HepG2 (cell line): ENCODE data around the gene C1orf115. TPM values are rescaled to one million over a fixed set of nuclear protein-coding genes. Genes with fewer than 3 reads are reported as not detected.
A peak's percentile ranks its signal among the peaks of the same experiment; 100 is the strongest.

ENCODE experiments used
- CEBPZ ChIP-seq: IDR thresholded peaks from 2 replicates; pipeline ENCODE4 v1.6.1; 2012; ENCODE audit warnings: low read length, improper control_type of control experiment
- CENPT ChIP-seq: sonication (generic); formaldehyde crosslinking; IDR thresholded peaks from 2 replicates; pipeline ENCODE4 v1.8.0; 2022; ENCODE audit warnings: low read depth, mild to moderate bottlenecking, moderate library complexity, missing genetic modification reagents
- CREBL2 ChIP-seq: sonication (generic); formaldehyde crosslinking; IDR thresholded peaks from 2 replicates; pipeline ENCODE4 v1.8.1; 2023; ENCODE audit warnings: missing genetic modification reagents, mild to moderate bottlenecking, borderline replicate concordance
- DNMT3B ChIP-seq: conservative IDR thresholded peaks from 2 replicates; pipeline ENCODE4 v1.6.1; 2016; ENCODE audit warnings: missing biosample characterization, control low read depth
- KLF15 ChIP-seq: sonication (generic); formaldehyde crosslinking; IDR thresholded peaks from 2 replicates; pipeline ENCODE4 v1.8.1; 2023; ENCODE audit warnings: borderline replicate concordance, mild to moderate bottlenecking, inconsistent platforms, missing genetic modification reagents, mixed read lengths
- KMT2A ChIP-seq: sonication (generic); formaldehyde crosslinking; IDR thresholded peaks from 2 replicates; pipeline ENCODE4 v1.4.0; 2020; ENCODE audit warnings: missing genetic modification reagents
- LRRFIP1 ChIP-seq: sonication (generic); formaldehyde crosslinking; conservative IDR thresholded peaks from 2 replicates; pipeline ENCODE4 v1.4.0; 2020; ENCODE audit warnings: missing genetic modification reagents
- PHF20 ChIP-seq: sonication (generic); formaldehyde crosslinking; IDR thresholded peaks from 2 replicates; pipeline ENCODE4 v1.5.0; 2020; ENCODE audit warnings: mild to moderate bottlenecking, missing genetic modification reagents
- SETDB1 ChIP-seq: sonication (generic); formaldehyde crosslinking; IDR thresholded peaks from 2 replicates; pipeline ENCODE4 v1.5.1; 2020; ENCODE audit warnings: missing genetic modification reagents, mild to moderate bottlenecking, borderline replicate concordance
- TCF12 ChIP-seq, 2 experiments: fragments of 450-650 bp in 1 of 2; sonication (generic) in 1 of 2; formaldehyde crosslinking in 1 of 2; IDR thresholded peaks; 2 replicates each; pipeline versions ENCODE4 v1.6.1 to v1.8.0; 2017 to 2022; ENCODE audit warnings: antibody characterized with exemption in 1 of 2, mild to moderate bottlenecking in 1 of 2, missing genetic modification reagents in 1 of 2, moderate library complexity in 1 of 2
- ZNF326 ChIP-seq: sonication (generic); formaldehyde crosslinking; IDR thresholded peaks from 2 replicates; pipeline ENCODE4 v1.4.0; 2020; ENCODE audit warnings: missing genetic modification reagents, borderline replicate concordance
- ZNF574 ChIP-seq: sonication (generic); formaldehyde crosslinking; IDR thresholded peaks from 2 replicates; pipeline ENCODE4 v1.4.0; 2020; ENCODE audit warnings: missing genetic modification reagents
- polyA plus RNA-seq, 8 experiments: library from polyadenylated mRNA; depleted of rRNA in 3 of 8; stranded (reverse) in 7 of 8; unstranded in 1 of 8; fragments of >200 nt; fragmentation: Illumina TruSeq in 4 of 8; extraction: Trizol in 4 of 8; gene quantifications; 2 replicates each; pipeline versions ENCODE4 v1.2.1 to v1.2.3, GENCODE V29; 2011 to 2016; ENCODE audit warnings: low read depth in 4 of 8, missing spikeins in 1 of 8, mixed read lengths in 1 of 8; ENCODE audit not compliant: insufficient read depth in 1 of 8
- total RNA-seq, 5 experiments: library from RNA; depleted of rRNA; stranded (reverse); fragments of >200 nt; fragmentation: Illumina TruSeq; extraction: Trizol; gene quantifications; 2 replicates each; pipeline ENCODE4 v1.2.3, GENCODE V29; 2016; ENCODE audit warnings: low read depth in 1 of 5
- TF ChIP-seq, protein P1 (sequence below): sonication (generic); formaldehyde crosslinking; conservative IDR thresholded peaks from 2 replicates; pipeline ENCODE4 v1.8.0; 2022; ENCODE audit warnings: missing genetic modification reagents
- TF ChIP-seq, protein P2 (sequence below): IDR thresholded peaks from 2 replicates; pipeline ENCODE4 v1.6.1; 2016; ENCODE audit warnings: control low read depth
- TF ChIP-seq, protein P3 (sequence below): sonication (generic); formaldehyde crosslinking; IDR thresholded peaks from 2 replicates; pipeline ENCODE4 v1.8.1; 2023; ENCODE audit warnings: mild to moderate bottlenecking, missing genetic modification reagents

C1orf115 gene
- total and polyA plus RNA-seq, 2 of the 13 experiments (the other 11 are each of a cell fraction or from before 2014, with no cell fraction given), result 25.2 to 85.9 TPM

DNA sequence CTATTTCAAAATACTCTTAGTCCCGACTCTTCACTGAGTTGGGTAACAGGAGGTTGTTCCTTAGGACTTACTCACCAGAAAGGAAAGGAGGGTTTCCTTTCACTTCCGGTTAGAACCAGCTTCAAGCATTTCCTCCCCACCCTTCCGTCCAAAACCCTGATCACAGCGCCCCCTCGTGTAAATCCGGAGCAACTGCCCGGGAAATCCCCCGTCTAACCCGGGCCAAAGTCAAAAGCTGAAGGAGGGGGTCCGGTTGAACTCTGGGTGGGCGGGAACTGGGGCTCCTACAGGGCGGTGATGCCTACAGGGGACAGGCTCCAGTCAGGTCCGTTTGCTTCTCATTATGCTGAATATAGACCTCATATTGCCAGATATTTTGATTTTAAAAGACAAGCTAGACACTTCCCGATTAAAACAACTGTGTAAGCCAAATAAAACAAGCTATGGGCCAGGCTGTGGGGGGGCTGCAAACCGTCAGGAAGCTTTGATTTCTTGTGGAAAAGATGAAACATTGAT is 43.0 kb downstream of the C1orf115 start (continued):
- TF ChIP-seq, protein P1, sequence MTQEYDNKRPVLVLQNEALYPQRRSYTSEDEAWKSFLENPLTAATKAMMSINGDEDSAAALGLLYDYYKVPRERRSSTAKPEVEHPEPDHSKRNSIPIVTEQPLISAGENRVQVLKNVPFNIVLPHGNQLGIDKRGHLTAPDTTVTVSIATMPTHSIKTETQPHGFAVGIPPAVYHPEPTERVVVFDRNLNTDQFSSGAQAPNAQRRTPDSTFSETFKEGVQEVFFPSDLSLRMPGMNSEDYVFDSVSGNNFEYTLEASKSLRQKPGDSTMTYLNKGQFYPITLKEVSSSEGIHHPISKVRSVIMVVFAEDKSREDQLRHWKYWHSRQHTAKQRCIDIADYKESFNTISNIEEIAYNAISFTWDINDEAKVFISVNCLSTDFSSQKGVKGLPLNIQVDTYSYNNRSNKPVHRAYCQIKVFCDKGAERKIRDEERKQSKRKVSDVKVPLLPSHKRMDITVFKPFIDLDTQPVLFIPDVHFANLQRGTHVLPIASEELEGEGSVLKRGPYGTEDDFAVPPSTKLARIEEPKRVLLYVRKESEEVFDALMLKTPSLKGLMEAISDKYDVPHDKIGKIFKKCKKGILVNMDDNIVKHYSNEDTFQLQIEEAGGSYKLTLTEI (CRISPR knock-in tag), result no peak
- TF ChIP-seq LRRFIP1, result no peak
- TF ChIP-seq CEBPZ, result no peak
- TF ChIP-seq CENPT, result no peak
- no peak for TF ChIP-seq DNMT3B (CRISPR knock-in tag)
- no peak for TF ChIP-seq KMT2A (CRISPR knock-in tag)
- TF ChIP-seq, protein P2, sequence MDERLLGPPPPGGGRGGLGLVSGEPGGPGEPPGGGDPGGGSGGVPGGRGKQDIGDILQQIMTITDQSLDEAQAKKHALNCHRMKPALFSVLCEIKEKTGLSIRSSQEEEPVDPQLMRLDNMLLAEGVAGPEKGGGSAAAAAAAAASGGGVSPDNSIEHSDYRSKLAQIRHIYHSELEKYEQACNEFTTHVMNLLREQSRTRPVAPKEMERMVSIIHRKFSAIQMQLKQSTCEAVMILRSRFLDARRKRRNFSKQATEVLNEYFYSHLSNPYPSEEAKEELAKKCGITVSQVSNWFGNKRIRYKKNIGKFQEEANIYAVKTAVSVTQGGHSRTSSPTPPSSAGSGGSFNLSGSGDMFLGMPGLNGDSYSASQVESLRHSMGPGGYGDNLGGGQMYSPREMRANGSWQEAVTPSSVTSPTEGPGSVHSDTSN (CRISPR knock-in tag), result no peak
- no peak for TF ChIP-seq TCF12 (IDR thresholded peaks at IDR 0.05)
- no peak for TF ChIP-seq TCF12 (CRISPR knock-in tag; IDR thresholded peaks at IDR 0.05)
- TF ChIP-seq SETDB1 (CRISPR knock-in tag), result no peak
- TF ChIP-seq PHF20 (CRISPR knock-in tag), result no peak
- TF ChIP-seq, protein P3, sequence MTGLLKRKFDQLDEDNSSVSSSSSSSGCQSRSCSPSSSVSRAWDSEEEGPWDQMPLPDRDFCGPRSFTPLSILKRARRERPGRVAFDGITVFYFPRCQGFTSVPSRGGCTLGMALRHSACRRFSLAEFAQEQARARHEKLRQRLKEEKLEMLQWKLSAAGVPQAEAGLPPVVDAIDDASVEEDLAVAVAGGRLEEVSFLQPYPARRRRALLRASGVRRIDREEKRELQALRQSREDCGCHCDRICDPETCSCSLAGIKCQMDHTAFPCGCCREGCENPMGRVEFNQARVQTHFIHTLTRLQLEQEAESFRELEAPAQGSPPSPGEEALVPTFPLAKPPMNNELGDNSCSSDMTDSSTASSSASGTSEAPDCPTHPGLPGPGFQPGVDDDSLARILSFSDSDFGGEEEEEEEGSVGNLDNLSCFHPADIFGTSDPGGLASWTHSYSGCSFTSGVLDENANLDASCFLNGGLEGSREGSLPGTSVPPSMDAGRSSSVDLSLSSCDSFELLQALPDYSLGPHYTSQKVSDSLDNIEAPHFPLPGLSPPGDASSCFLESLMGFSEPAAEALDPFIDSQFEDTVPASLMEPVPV (CRISPR knock-in tag), result no peak
- TF ChIP-seq KLF15 (CRISPR knock-in tag), result no peak
- TF ChIP-seq ZNF326 (CRISPR knock-in tag), result no peak
- TF ChIP-seq ZNF574, result peak; percentile 71
- no peak for TF ChIP-seq CREBL2 (CRISPR knock-in tag)
